Uterus (tissue), 2 donors: ENCODE data around the gene KATNIP.

Experiments
- POLR2A ChIP-seq, 2 donors: fragments of 450-650 bp; IDR thresholded peaks; one replicate each; pipeline ENCODE4 v1.6.1; 2016; ENCODE audit warnings: antibody characterized with exemption in 2 of 2, mild to moderate bottlenecking in 1 of 2, moderate library complexity in 1 of 2
- TF ChIP-seq, protein P1 (sequence below), 4 experiments: fragments of 200-600 bp in 2 of 4; fragments of 450-650 bp in 2 of 4; sonication (generic) in 2 of 4; IDR thresholded peaks; one replicate each; pipeline ENCODE4 v1.5.1; 2016 to 2019; ENCODE audit warnings: antibody characterized with exemption in 4 of 4, mild to moderate bottlenecking in 2 of 4, moderate library complexity in 1 of 4

DNA sequence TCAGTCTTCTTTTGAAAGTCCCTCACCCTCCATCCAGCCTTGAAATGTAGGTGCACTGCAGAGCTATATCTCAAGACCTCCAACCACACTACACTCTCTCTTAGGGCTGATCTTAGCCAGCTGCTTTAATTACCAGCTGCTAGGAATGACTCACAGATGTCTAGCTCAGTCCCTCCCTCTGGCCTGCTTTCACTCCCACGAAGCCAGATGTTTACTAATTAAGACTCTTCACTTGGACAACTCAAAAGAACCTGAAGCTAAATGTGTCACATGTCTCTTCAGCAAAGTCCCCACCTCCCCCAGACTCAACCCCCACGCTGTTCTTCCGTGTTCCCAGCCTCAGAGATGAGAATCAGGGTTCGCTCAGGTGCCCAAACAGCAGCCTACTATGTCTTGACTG lies 2.8 kb upstream of the KATNIP start:
- TF ChIP-seq, protein P1, sequence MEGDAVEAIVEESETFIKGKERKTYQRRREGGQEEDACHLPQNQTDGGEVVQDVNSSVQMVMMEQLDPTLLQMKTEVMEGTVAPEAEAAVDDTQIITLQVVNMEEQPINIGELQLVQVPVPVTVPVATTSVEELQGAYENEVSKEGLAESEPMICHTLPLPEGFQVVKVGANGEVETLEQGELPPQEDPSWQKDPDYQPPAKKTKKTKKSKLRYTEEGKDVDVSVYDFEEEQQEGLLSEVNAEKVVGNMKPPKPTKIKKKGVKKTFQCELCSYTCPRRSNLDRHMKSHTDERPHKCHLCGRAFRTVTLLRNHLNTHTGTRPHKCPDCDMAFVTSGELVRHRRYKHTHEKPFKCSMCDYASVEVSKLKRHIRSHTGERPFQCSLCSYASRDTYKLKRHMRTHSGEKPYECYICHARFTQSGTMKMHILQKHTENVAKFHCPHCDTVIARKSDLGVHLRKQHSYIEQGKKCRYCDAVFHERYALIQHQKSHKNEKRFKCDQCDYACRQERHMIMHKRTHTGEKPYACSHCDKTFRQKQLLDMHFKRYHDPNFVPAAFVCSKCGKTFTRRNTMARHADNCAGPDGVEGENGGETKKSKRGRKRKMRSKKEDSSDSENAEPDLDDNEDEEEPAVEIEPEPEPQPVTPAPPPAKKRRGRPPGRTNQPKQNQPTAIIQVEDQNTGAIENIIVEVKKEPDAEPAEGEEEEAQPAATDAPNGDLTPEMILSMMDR (IDR thresholded peaks at IDR 0.05) = no peak
- TF ChIP-seq POLR2A (IDR thresholded peaks at IDR 0.05) = no peak
